Transverse colon (tissue), 4 donors: ENCODE measurements around the gene SPATA16. TPM values are rescaled to one million over a fixed set of nuclear protein-coding genes. Genes with fewer than 3 reads are reported as not detected.

Experiments used
- DNase-seq: peaks from one replicate; pipeline ENCODE4 v3.0.0-alpha.2; 2019
- H3K27ac ChIP-seq, 4 donors: fragments of 200-600 bp; sonication (generic); 2 replicates each; pipeline ENCODE4 v1.5.1; 2016 to 2018; ENCODE audit warnings: inconsistent platforms in 4 of 4
- H3K27me3 ChIP-seq: fragments of 200-600 bp; sonication (generic); 2 replicates; pipeline ENCODE4 v1.5.1; 2017; ENCODE audit warnings: inconsistent platforms
- H3K36me3 ChIP-seq, 4 donors: fragments of 200-600 bp; sonication (generic); 2 replicates each; pipeline ENCODE4 v1.5.1; 2017 to 2019; ENCODE audit warnings: inconsistent platforms in 4 of 4
- H3K4me1 ChIP-seq, 4 donors: fragments of 200-600 bp; sonication (generic); 2 replicates each; pipeline ENCODE4 v1.5.1; 2017 to 2020; ENCODE audit warnings: inconsistent platforms in 4 of 4
- H3K4me3 ChIP-seq, 4 donors: fragments of 200-600 bp; sonication (generic); 1 replicate in 1 of 4; 2 replicates in 3 of 4; pipeline versions ENCODE4 v1.5.1 to v1.6.1; 2017 to 2019; ENCODE audit warnings: inconsistent platforms in 4 of 4
- H3K9me3 ChIP-seq, 2 donors: fragments of 200-600 bp; sonication (generic); 2 replicates each; pipeline ENCODE4 v1.5.1; 2017 to 2019; ENCODE audit warnings: inconsistent platforms in 2 of 2
- EP300 ChIP-seq: sonication (generic); formaldehyde crosslinking; IDR thresholded peaks from one replicate; pipeline ENCODE4 v1.6.1; 2017; ENCODE audit warnings: antibody characterized with exemption, low read depth
- POLR2A ChIP-seq: fragments of 450-650 bp; IDR thresholded peaks from one replicate; pipeline ENCODE4 v1.6.1; 2016; ENCODE audit warnings: antibody characterized with exemption, mild to moderate bottlenecking, moderate library complexity
- POLR2AphosphoS5 ChIP-seq, 3 donors: sonication (generic); formaldehyde crosslinking; IDR thresholded peaks; one replicate each; pipeline ENCODE4 v1.6.1; 2016; ENCODE audit warnings: antibody characterized with exemption in 3 of 3
- WGBS, 2 donors: methylation state at CpG; one replicate each; pipeline ENCODE4 v1.1.5; 2018; ENCODE audit warnings: low coverage in 1 of 2; 5-methylcytosine and 5-hydroxymethylcytosine counted together
- in situ Hi-C, 4 donors: fragments of 200-750 bp; cut with MboI; loops; one replicate each; pipeline versions ENCODE4 v1.15.0 to v1.15.1; 2017; ENCODE audit warnings: low sequenced_read_pairs in 3 of 4, low pct_ligation_motif_present in 1 of 4, low pct_unique_long_range_greater_than_20kb in 1 of 4
- intact Hi-C: fragments of 100-400 bp; cut with DNase I; formaldehyde crosslinking; loops from one replicate; pipeline ENCODE4 v1.15.1; 2023; ENCODE audit warnings: low total_unique reads
- total RNA-seq, 4 donors: library from RNA; depleted of rRNA; stranded (reverse); fragments of >200 nt; gene quantifications; one replicate each; pipeline ENCODE4 v1.1.0, GENCODE V29; 2016
- TF ChIP-seq, protein P1 (sequence below), 5 experiments: fragments of 200-600 bp in 3 of 5; fragments of 450-650 bp in 2 of 5; sonication (generic) in 3 of 5; IDR thresholded peaks; 1 replicate in 2 of 5; 2 replicates in 3 of 5; pipeline ENCODE4 v1.5.1; 2016 to 2017; ENCODE audit warnings: antibody characterized with exemption in 5 of 5, inconsistent platforms in 3 of 5, mild to moderate bottlenecking in 2 of 5, moderate library complexity in 1 of 5

SPATA16 gene
- total RNA-seq, 4 donors from 2014 or later, result not detected

DNA sequence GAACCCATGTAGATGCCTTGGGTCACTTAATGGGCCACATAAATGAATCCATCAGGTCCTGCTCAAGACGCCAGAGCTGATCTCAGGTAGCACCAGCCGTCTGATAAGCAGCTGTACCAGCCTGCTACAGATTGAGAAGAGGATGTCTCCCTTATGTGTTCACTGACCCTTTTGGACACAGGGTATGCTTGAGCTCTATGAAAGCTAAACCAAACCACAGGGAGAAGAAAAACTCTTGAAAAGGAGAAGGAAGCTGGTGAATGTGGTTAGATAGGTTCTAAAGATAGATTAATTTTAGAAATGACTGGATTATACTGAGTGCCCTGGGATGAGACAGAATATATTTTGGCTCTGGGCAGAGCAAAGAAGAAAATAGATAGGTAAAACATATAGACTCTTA lies 187.5 kb downstream of the SPATA16 start:
- Histone ChIP-seq H3K4me1 (no peaks in the 10 kb centered on the region), H3K9me3 (no peaks in the 10 kb centered on the region), H3K4me3 (no peak overlapping the region), H3K27me3 (no peaks in the 10 kb centered on the region), H3K27ac (no peak overlapping the region), H3K36me3 (no peaks in the 10 kb centered on the region)
- 61% methylated on average over 2 of the region's 2 CpGs; no CpG with 5 or more reads in 1 of the 2 donors for WGBS, 2 donors
- intact Hi-C loops (no loop called here), in situ Hi-C loops (no loop called here)
- DNase-seq, result no peak
- TF ChIP-seq EP300, result no peak

DNA sequence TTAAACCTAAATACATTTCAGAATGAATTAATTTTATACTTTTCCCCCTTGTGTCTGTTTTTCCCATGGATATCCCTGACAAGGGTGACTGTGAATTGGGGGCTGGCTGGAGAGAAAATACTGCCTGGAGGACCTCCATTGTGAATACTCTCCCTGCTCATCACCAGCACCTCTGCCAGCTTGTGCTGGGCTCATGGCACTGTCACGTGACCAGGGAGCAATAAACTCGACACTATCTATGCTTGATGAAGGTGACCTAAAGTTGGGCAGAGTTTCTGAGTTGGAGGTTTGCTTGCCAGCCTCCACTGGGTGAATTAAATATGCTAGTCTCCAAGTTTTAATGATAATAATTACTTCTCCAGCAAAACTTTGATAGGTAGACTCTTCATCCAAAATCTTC lies 189.5 kb downstream of the SPATA16 start:
- Histone ChIP-seq H3K9me3 (no peaks in the 10 kb centered on the region), H3K4me3 (no peak overlapping the region), H3K4me1 (no peaks in the 10 kb centered on the region), H3K27ac (no peak overlapping the region), H3K36me3 (no peaks in the 10 kb centered on the region), H3K27me3 (no peaks in the 10 kb centered on the region)
- no peak for DNase-seq
- TF ChIP-seq EP300 (no peak), POLR2AphosphoS5 (IDR thresholded peaks at IDR 0.05) (no peak), POLR2A (no peak)
- TF ChIP-seq, protein P1, sequence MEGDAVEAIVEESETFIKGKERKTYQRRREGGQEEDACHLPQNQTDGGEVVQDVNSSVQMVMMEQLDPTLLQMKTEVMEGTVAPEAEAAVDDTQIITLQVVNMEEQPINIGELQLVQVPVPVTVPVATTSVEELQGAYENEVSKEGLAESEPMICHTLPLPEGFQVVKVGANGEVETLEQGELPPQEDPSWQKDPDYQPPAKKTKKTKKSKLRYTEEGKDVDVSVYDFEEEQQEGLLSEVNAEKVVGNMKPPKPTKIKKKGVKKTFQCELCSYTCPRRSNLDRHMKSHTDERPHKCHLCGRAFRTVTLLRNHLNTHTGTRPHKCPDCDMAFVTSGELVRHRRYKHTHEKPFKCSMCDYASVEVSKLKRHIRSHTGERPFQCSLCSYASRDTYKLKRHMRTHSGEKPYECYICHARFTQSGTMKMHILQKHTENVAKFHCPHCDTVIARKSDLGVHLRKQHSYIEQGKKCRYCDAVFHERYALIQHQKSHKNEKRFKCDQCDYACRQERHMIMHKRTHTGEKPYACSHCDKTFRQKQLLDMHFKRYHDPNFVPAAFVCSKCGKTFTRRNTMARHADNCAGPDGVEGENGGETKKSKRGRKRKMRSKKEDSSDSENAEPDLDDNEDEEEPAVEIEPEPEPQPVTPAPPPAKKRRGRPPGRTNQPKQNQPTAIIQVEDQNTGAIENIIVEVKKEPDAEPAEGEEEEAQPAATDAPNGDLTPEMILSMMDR (IDR thresholded peaks at IDR 0.05), result no peak
- in situ Hi-C loops, result no loop called here
- 16 to 45% methylated on average over 2 of the region's 2 CpGs for WGBS, 2 donors
- intact Hi-C loops, result no loop called here

DNA sequence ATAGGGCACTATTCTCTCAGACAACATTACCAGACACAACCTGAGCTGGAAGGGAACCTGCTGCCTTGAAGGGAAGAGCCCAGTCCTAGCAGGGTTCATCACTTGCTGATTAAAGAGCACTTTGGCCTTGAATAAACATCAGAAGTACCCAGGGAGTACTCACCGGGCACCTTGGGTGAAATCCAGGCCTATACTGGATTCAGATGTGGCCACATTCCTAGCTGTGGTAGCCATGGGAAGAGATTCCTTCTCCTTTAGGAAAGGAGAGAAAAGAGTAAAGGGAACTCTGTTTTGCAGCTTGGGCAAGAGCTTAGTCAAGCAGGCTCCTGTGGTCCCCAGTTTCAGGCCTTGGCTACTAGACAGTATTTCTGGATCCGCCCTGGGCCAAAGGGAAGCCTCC lies 195.0 kb downstream of the SPATA16 start:
- in situ Hi-C loops (no loop called here), intact Hi-C loops (no loop called here)
- 73% methylated on average over 2 of the region's 2 CpGs; no CpG with 5 or more reads in 1 of the 2 donors for WGBS, 2 donors
- H3K36me3 ChIP-seq, result no peaks in the 10 kb centered on the region
- no peaks in the 10 kb centered on the region for H3K27me3 ChIP-seq
- H3K27ac ChIP-seq, result no peak overlapping the region
- no peak for DNase-seq
- no peaks in the 10 kb centered on the region for H3K4me1 ChIP-seq
- no peaks in the 10 kb centered on the region for H3K9me3 ChIP-seq
- no peak overlapping the region for H3K4me3 ChIP-seq
- TF ChIP-seq, protein P1 (IDR thresholded peaks at IDR 0.05), result no peak

DNA sequence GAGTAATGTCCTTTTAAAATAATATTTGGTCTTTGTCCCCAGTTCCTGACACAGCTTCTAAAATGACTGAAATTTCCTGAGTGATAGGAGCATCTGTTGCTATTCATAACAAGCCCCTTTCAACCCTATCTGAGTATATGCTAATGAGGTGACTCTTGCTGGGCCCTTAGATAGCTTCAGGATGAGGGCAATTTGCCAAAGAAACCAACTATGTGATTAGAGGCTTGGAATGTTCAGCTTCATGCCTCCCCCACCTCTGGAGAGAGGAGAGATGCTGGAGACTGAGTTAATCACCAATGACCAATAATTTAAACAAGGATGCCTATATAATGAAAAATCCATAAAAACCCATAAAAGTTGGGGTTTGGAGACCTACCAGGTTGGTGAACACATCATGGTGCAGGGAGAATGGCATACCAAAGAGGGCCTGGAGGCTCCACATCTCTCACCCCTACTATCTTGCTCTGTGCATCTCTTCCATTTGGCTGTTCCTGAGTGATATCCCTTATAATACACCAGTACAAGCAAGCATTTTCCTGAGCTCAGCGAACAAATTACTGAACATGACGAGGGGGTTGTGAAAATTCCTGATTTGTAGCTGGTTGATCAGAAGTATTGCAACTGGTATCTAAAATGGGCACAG lies 201.3 kb downstream of the SPATA16 start:
- H3K9me3 ChIP-seq, result no peaks in the 10 kb centered on the region
- no peak overlapping the region for H3K27ac ChIP-seq
- TF ChIP-seq POLR2A (no peak), EP300 (no peak), POLR2AphosphoS5 (IDR thresholded peaks at IDR 0.05) (no peak)
- TF ChIP-seq, protein P1 (IDR thresholded peaks at IDR 0.05), result no peak
- DNase-seq, result no peak
- WGBS, 2 donors, result 67 to 69% methylated on average over 1 to 2 of the region's 2 CpGs
- no peaks in the 10 kb centered on the region for H3K36me3 ChIP-seq
- H3K4me3 ChIP-seq, result no peak overlapping the region
- H3K27me3 ChIP-seq, result no peaks in the 10 kb centered on the region
- H3K4me1 ChIP-seq, result no peaks in the 10 kb centered on the region
- in situ Hi-C loops (no loop called here), intact Hi-C loops (no loop called here)

DNA sequence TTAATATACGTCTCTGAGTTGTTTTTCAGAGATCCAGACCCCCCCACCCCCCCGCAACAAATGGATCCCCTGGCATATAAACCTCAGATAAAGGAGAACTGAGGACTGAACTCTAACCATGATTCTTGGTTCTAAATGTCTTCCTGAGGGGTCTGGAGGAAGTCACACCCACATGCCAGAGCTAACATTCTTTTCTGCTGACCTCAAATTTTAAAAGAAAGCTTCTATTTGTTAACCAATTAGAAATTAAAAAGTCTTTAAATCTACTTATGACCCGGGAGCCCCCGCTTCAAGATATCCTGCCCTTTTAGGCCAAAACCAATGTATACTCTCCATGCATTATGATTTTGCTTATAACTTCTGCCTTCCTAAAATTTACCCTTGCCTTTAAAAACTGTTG lies 202.2 kb downstream of the SPATA16 start:
- H3K27me3 ChIP-seq, result no peaks in the 10 kb centered on the region
- no peak for DNase-seq
- TF ChIP-seq POLR2AphosphoS5 (IDR thresholded peaks at IDR 0.05) (no peak), POLR2A (no peak), EP300 (no peak)
- TF ChIP-seq, protein P1 (IDR thresholded peaks at IDR 0.05), result no peak
- no peaks in the 10 kb centered on the region for H3K36me3 ChIP-seq
- H3K4me3 ChIP-seq, result no peak overlapping the region
- WGBS, 2 donors, result 62 to 67% methylated on average over 4 of the region's 4 CpGs
- no peaks in the 10 kb centered on the region for H3K4me1 ChIP-seq
- no peaks in the 10 kb centered on the region for H3K9me3 ChIP-seq
- intact Hi-C loops (no loop called here), in situ Hi-C loops (no loop called here)
- H3K27ac ChIP-seq, result no peak overlapping the region
